Natural killer cell (primary cell): ENCODE measurements around the gene EVI5L. TPM values are rescaled to one million over a fixed set of nuclear protein-coding genes. Genes with fewer than 3 reads are reported as not detected.

Experiments used
- ATAC-seq, 3 donors: fragments of 150-1000 bp in 2 of 3; fragments of 200-7000 bp in 1 of 3; cut with Tn5 transposase; 1 replicate in 1 of 3; 2 replicates in 2 of 3; pipeline ENCODE4 v1.10.0; 2021; ENCODE audit warnings: mild to moderate bottlenecking in 2 of 3, moderate library complexity in 2 of 3
- DNase-seq, 2 donors: peaks; one replicate each; pipeline versions ENCODE4 v3.0.0 to v3.0.0-alpha.2; 2013 to 2021; ENCODE audit warnings: mixed read lengths in 1 of 2
- H3K27ac ChIP-seq: one replicate; pipeline ENCODE4 v1.5.1; 2013; ENCODE audit warnings: mild to moderate bottlenecking, low read length
- H3K27me3 ChIP-seq: one replicate; pipeline ENCODE4 v1.6.1; 2013; ENCODE audit warnings: low read length; ENCODE audit not compliant: control insufficient read depth, insufficient read depth
- H3K36me3 ChIP-seq: one replicate; pipeline ENCODE4 v1.6.1; 2013; ENCODE audit warnings: low read length; ENCODE audit not compliant: control insufficient read depth, insufficient read depth
- H3K4me1 ChIP-seq: one replicate; pipeline ENCODE4 v1.6.1; 2013; ENCODE audit warnings: low read length; ENCODE audit not compliant: control insufficient read depth, insufficient read depth
- H3K4me3 ChIP-seq: one replicate; pipeline ENCODE4 v1.5.1; 2013; ENCODE audit warnings: low read length
- H3K9me3 ChIP-seq: one replicate; pipeline ENCODE4 v1.6.1; 2013; ENCODE audit warnings: low read length; ENCODE audit not compliant: control insufficient read depth, insufficient read depth
- H3K27ac Mint-ChIP-seq, 2 donors: one replicate each; pipeline ENCODE4 v1.8.0; 2022; ENCODE audit warnings: mild to moderate bottlenecking in 2 of 2, mixed read lengths in 2 of 2, moderate library complexity in 1 of 2
- H3K27me3 Mint-ChIP-seq, 2 donors: one replicate each; pipeline ENCODE4 v1.8.0; 2022; ENCODE audit warnings: low read depth in 2 of 2, mixed read lengths in 2 of 2
- H3K36me3 Mint-ChIP-seq: one replicate; pipeline ENCODE4 v1.8.0; 2022; ENCODE audit warnings: mixed read lengths
- H3K4me1 Mint-ChIP-seq, 2 donors: one replicate each; pipeline ENCODE4 v1.8.0; 2022; ENCODE audit warnings: mixed read lengths in 2 of 2
- H3K4me3 Mint-ChIP-seq: one replicate; pipeline ENCODE4 v1.8.0; 2022; ENCODE audit warnings: mild to moderate bottlenecking, moderate library complexity, mixed read lengths
- H3K9me3 Mint-ChIP-seq, 2 donors: one replicate each; pipeline ENCODE4 v1.8.0; 2022; ENCODE audit warnings: mixed read lengths in 2 of 2
- WGBS: methylation state at CpG from one replicate; pipeline ENCODE4 v1.1.7; 2013; ENCODE audit warnings: missing lambda C conversion rate; ENCODE audit not compliant: insufficient coverage; 5-methylcytosine and 5-hydroxymethylcytosine counted together
- intact Hi-C: fragments of 100-400 bp; cut with micrococcal nuclease; formaldehyde crosslinking; loops from one replicate; pipeline ENCODE4 v1.14.2; 2022
- total RNA-seq, 4 donors: library from RNA; stranded (reverse); fragments of 120-200 nt in 1 of 4; gene quantifications; one replicate each; pipeline versions ENCODE4 v1.2.3 to v1.2.4, GENCODE V29; 2013 to 2022
- TF ChIP-seq, protein P1 (sequence below): fragments of 200-600 bp; IDR thresholded peaks from one replicate; pipeline ENCODE4 v1.8.0; 2022; ENCODE audit warnings: antibody characterized with exemption

EVI5L gene
- total RNA-seq, 3 donors from 2014 or later (not counting 1 experiment from before 2014, with no cell fraction given), result 9.6 to 13.5 (median 11.3) TPM

DNA sequence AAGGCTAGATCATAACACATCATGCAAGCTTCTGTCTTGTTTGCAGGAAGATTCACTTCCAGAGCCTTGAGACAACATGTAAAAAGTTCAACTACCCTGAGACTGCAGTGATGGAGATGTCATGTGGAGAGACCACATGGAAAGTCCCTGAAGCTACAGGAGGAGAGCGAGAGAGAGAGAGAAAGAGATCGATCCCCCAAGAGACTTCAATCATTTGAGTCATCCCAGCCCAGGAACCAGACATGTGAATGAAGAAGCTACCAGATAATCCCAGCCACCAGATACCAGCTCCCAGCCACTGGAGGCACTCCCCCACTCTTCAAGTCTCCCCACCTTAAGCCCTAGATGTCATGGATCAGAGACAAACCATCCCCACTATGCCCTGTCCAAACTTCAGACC, 10.7 kb upstream of the EVI5L start:
- Histone ChIP-seq H3K4me1 (peaks cover 9% of the 10 kb centered on the region), H3K27ac (no peak overlapping the region), H3K27me3 (peaks cover 4% of the 10 kb centered on the region), H3K9me3 (peaks cover 6% of the 10 kb centered on the region), H3K36me3 (no peaks in the 10 kb centered on the region), H3K4me3 (no peak overlapping the region)
- peaks cover 29 to 33% of the 10 kb centered on the region in 2 donors for H3K27me3 Mint-ChIP-seq
- no peak for ATAC-seq
- no peak overlapping the region for H3K27ac Mint-ChIP-seq
- no peaks in the 10 kb centered on the region for H3K9me3 Mint-ChIP-seq
- TF ChIP-seq, protein P1, sequence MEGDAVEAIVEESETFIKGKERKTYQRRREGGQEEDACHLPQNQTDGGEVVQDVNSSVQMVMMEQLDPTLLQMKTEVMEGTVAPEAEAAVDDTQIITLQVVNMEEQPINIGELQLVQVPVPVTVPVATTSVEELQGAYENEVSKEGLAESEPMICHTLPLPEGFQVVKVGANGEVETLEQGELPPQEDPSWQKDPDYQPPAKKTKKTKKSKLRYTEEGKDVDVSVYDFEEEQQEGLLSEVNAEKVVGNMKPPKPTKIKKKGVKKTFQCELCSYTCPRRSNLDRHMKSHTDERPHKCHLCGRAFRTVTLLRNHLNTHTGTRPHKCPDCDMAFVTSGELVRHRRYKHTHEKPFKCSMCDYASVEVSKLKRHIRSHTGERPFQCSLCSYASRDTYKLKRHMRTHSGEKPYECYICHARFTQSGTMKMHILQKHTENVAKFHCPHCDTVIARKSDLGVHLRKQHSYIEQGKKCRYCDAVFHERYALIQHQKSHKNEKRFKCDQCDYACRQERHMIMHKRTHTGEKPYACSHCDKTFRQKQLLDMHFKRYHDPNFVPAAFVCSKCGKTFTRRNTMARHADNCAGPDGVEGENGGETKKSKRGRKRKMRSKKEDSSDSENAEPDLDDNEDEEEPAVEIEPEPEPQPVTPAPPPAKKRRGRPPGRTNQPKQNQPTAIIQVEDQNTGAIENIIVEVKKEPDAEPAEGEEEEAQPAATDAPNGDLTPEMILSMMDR, result no peak
- WGBS, result 69% methylated on average over 2 of the region's 2 CpGs
- peaks cover 10 to 12% of the 10 kb centered on the region in 2 donors for H3K4me1 Mint-ChIP-seq
- H3K36me3 Mint-ChIP-seq, result no peaks in the 10 kb centered on the region
- intact Hi-C loops, result no loop called here
- DNase-seq, result no peak
- no peak overlapping the region for H3K4me3 Mint-ChIP-seq

DNA sequence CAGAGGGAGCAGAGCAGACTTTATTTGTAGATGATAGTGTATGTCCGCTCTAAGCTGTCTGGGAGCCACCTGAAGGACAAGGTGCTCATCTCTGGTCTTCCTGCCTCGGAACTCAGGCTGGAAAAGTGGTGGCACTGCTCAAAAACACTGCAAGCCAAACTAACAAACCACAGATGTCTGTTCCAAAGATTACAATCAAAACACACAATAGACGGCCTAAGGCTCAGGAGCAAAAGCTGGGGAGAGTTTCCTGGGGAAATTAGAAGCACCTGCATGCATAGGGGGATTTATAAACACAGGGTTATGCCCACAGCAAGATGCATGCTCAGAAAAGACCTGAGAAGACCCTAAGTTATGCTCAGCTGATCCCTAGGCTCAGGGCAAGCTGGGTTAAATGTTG, 9.4 kb upstream of the EVI5L start:
- no peaks in the 10 kb centered on the region for H3K36me3 ChIP-seq
- H3K27ac ChIP-seq, result no peak overlapping the region
- H3K4me3 ChIP-seq, result no peak overlapping the region
- H3K27me3 ChIP-seq, result peaks cover 4% of the 10 kb centered on the region
- no peak for DNase-seq
- peaks cover 29 to 33% of the 10 kb centered on the region in 2 donors for H3K27me3 Mint-ChIP-seq
- intact Hi-C loops, result no loop called here
- ATAC-seq, result no peak
- H3K4me1 Mint-ChIP-seq, result peaks cover 3 to 5% of the 10 kb centered on the region in 2 donors
- no peak overlapping the region for H3K4me3 Mint-ChIP-seq
- WGBS, result 8% methylated on average over 2 of the region's 3 CpGs
- TF ChIP-seq, protein P1, result no peak
- H3K36me3 Mint-ChIP-seq, result no peaks in the 10 kb centered on the region
- no peak overlapping the region for H3K27ac Mint-ChIP-seq
- H3K9me3 ChIP-seq, result peaks cover 6% of the 10 kb centered on the region
- peaks cover 2% of the 10 kb centered on the region for H3K4me1 ChIP-seq
- H3K9me3 Mint-ChIP-seq, result no peaks in the 10 kb centered on the region

DNA sequence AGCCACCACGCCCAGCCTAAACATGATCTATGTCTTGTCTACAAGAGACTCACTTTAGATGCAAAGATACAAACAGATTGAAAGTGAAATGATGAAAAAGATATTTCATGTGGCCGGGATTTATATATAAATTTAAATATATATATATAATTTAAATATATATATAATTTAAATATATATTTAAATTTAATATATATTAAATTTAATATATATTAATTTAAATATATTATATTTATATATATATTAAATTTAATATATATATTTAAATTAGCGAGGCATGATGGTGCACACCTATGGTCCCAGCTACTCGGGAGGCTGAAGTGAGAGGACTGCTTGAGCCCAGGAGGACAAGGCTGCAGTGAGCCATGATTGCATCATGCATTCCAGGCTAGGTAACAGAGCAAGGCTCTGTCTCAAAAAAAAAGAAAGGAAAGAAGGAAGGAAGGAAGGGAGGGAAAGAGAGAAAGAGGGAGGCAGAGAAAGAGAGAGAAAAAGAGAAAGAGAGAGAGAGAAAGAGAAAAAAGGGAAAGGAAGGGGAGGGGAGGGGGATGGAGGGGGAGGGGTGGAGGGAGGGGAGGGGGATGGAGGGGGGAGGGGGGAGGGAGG, 7.0 kb upstream of the EVI5L start:
- H3K4me1 Mint-ChIP-seq, result no peaks in the 10 kb centered on the region
- DNase-seq, result no peak
- TF ChIP-seq, protein P1, result no peak
- peaks cover 24 to 33% of the 10 kb centered on the region in 2 donors for H3K27me3 Mint-ChIP-seq
- no peak overlapping the region for H3K4me3 ChIP-seq
- no peaks in the 10 kb centered on the region for H3K36me3 ChIP-seq
- 94% methylated on average over 3 of the region's 4 CpGs for WGBS
- intact Hi-C loops, result no loop called here
- no peaks in the 10 kb centered on the region for H3K4me1 ChIP-seq
- no peaks in the 10 kb centered on the region for H3K9me3 ChIP-seq
- H3K27ac ChIP-seq, result no peak overlapping the region
- no peak for ATAC-seq
- H3K27me3 ChIP-seq, result peaks cover 4% of the 10 kb centered on the region
- no peak overlapping the region for H3K4me3 Mint-ChIP-seq
- no peaks in the 10 kb centered on the region for H3K9me3 Mint-ChIP-seq
- H3K36me3 Mint-ChIP-seq, result no peaks in the 10 kb centered on the region
- no peak overlapping the region for H3K27ac Mint-ChIP-seq
